ENCODE data around the gene RAD51B.
"Not testable (repeated sequence)": the region's sequence is repeated elsewhere in the genome, so short reads cannot be mapped to it uniquely, and the experiment has no call there.

Gene RAD51B

GRCh38 chr14:67949771-67950170, 130.2 kb downstream of the RAD51B start:
- DNase-seq (ENCODE audit: low read depth): no peak

- DNase-seq (ENCODE audit: low read depth): no peak
Observed at GRCh38 chr14:67950386-67950785, 130.8 kb downstream of the RAD51B start.

- DNase-seq (ENCODE audit: low read depth): no peak
Observed at GRCh38 chr14:67951529-67952135, 132.1 kb downstream of the RAD51B start.

- DNase-seq (ENCODE audit: low read depth): no peak
Observed at GRCh38 chr14:67952381-67952780, 132.8 kb downstream of the RAD51B start.

GRCh38 chr14:67952786-67953185, 133.2 kb downstream of the RAD51B start:
- no peak for DNase-seq (ENCODE audit: low read depth)

GRCh38 chr14:67955261-67955660, 135.7 kb downstream of the RAD51B start:
- DNase-seq (ENCODE audit: low read depth): no peak

- DNase-seq (ENCODE audit: low read depth): no peak
Observed at GRCh38 chr14:67957946-67958345, 138.4 kb downstream of the RAD51B start.

GRCh38 chr14:67961676-67962075, 142.1 kb downstream of the RAD51B start:
- DNase-seq (ENCODE audit: low read depth): no peak

GRCh38 chr14:67962215-67962644, 142.7 kb downstream of the RAD51B start:
- DNase-seq (ENCODE audit: low read depth): no peak

GRCh38 chr14:67963545-67963944, 144.0 kb downstream of the RAD51B start:
- DNase-seq (ENCODE audit: low read depth): no peak

GRCh38 chr14:67963960-67964812, 144.6 kb downstream of the RAD51B start:
- DNase-seq (ENCODE audit: low read depth): no peak

- DNase-seq (ENCODE audit: low read depth): no peak
Observed at GRCh38 chr14:67965696-67966095, 146.1 kb downstream of the RAD51B start.

GRCh38 chr14:67967206-67967605, 147.6 kb downstream of the RAD51B start:
- no peak for DNase-seq (ENCODE audit: low read depth)

GRCh38 chr14:67967970-67968369, 148.4 kb downstream of the RAD51B start:
- DNase-seq (ENCODE audit: low read depth): not testable (repeated sequence)

- DNase-seq (ENCODE audit: low read depth): no peak
Observed at GRCh38 chr14:67970923-67971322, 151.3 kb downstream of the RAD51B start.

GRCh38 chr14:67971627-67972625, 152.3 kb downstream of the RAD51B start:
- no peak for DNase-seq (ENCODE audit: low read depth)

- DNase-seq (ENCODE audit: low read depth): no peak
Observed at GRCh38 chr14:67973436-67973835, 153.9 kb downstream of the RAD51B start.

- DNase-seq (ENCODE audit: low read depth): no peak
Observed at GRCh38 chr14:67975470-67975869, 155.9 kb downstream of the RAD51B start.

- DNase-seq (ENCODE audit: low read depth): no peak
Observed at GRCh38 chr14:67977434-67978034, 158.0 kb downstream of the RAD51B start.

GRCh38 chr14:67978749-67979148, 159.2 kb downstream of the RAD51B start:
- no peak for DNase-seq (ENCODE audit: low read depth)

GRCh38 chr14:67982711-67983608, 163.4 kb downstream of the RAD51B start:
- no peak for DNase-seq (ENCODE audit: low read depth)

Measured in HS-5 (cell line).